Activated CD4-positive, alpha-beta T cell treated with anti-CD3 and anti-CD28 coated beads, Interleukin-2, amount 10 ng/mL, durations not matched to agents 7 days and 5 days (primary cell): ENCODE measurements around the gene NHSL1. TPM values are rescaled to one million over a fixed set of nuclear protein-coding genes. Genes with fewer than 3 reads are reported as not detected.

Experiments used
- CTCF ChIA-PET: fragments of 350-600 bp; sonication (Branson Sonifier 250); formaldehyde crosslinking; loops from one replicate; lab custom pipeline; 2021; ENCODE audit warnings: antibody characterized with exemption; lab: Charles Lee
- POLR2A ChIA-PET: fragments of 350-600 bp; sonication (Branson Sonifier 250); formaldehyde crosslinking; loops from one replicate; lab custom pipeline; 2021; ENCODE audit warnings: antibody characterized with exemption; lab: Charles Lee
- DNase-seq: peaks from one replicate; pipeline ENCODE4 v3.0.0-alpha.2; 2020
- H3K27ac Mint-ChIP-seq: one replicate; pipeline ENCODE4 v1.8.0; 2021; ENCODE audit warnings: mild to moderate bottlenecking, moderate library complexity, mixed read lengths
- H3K27me3 Mint-ChIP-seq: one replicate; pipeline ENCODE4 v1.8.0; 2021; ENCODE audit warnings: mixed read lengths
- H3K36me3 Mint-ChIP-seq: one replicate; pipeline ENCODE4 v1.8.0; 2021; ENCODE audit warnings: low read depth, mixed read lengths
- H3K4me1 Mint-ChIP-seq: one replicate; pipeline ENCODE4 v1.8.0; 2021; ENCODE audit warnings: mixed read lengths
- H3K4me3 Mint-ChIP-seq: one replicate; pipeline ENCODE4 v1.8.0; 2021; ENCODE audit warnings: mild to moderate bottlenecking, moderate library complexity, mixed read lengths
- H3K9me3 Mint-ChIP-seq: one replicate; pipeline ENCODE4 v1.8.0; 2021; ENCODE audit warnings: mixed read lengths
- total RNA-seq, 2 experiments: library from RNA; stranded (reverse); gene quantifications; one replicate each; pipeline ENCODE4 v1.2.3, GENCODE V29; 2021

NHSL1 gene
- total RNA-seq, 2 experiments from 2014 or later = 0.22 to 0.54 TPM

GRCh38 chr6:138410048-138410735 lies 89.1 kb downstream of the NHSL1 start:
- Mint-ChIP-seq H3K4me1 (peaks cover 26% of the 10 kb centered on the region), H3K36me3 (peaks cover 28% of the 10 kb centered on the region), H3K9me3 (no peaks in the 10 kb centered on the region), H3K4me3 (no peak overlapping the region), H3K27me3 (no peaks in the 10 kb centered on the region), H3K27ac (no peak overlapping the region)
- POLR2A ChIA-PET = no interaction called here
- no peak for DNase-seq
- CTCF ChIA-PET = interaction anchor here (1.4 kb wide), 1 partner anchor 242 kb away, joined by 3 read pairs; no protein-coding TSS in a partner anchor

- Mint-ChIP-seq H3K4me1 (peaks cover 31% of the 10 kb centered on the region), H3K27me3 (peaks cover 7% of the 10 kb centered on the region), H3K9me3 (no peaks in the 10 kb centered on the region), H3K36me3 (peaks cover 18% of the 10 kb centered on the region), H3K4me3 (no peak overlapping the region), H3K27ac (peak overlapping the region; percentile 26)
- POLR2A ChIA-PET = no interaction called here
- no peak for DNase-seq
- CTCF ChIA-PET = interaction anchor here (0.5 to 1.2 kb wide), 2 partner anchors 23 to 82 kb away, joined by 3 read pairs; no protein-coding TSS in a partner anchor
Measured at GRCh38 chr6:138406443-138406842, 92.9 kb downstream of the NHSL1 start.

- Mint-ChIP-seq H3K36me3 (peaks cover 18% of the 10 kb centered on the region), H3K9me3 (no peaks in the 10 kb centered on the region), H3K4me1 (peaks cover 27% of the 10 kb centered on the region), H3K4me3 (peak overlapping the region; percentile 18), H3K27ac (peak overlapping the region; percentile 26), H3K27me3 (peaks cover 9% of the 10 kb centered on the region)
- POLR2A ChIA-PET = no interaction called here
- no peak for DNase-seq
- CTCF ChIA-PET = interaction anchor here (0.5 to 0.9 kb wide), 2 partner anchors 11 to 82 kb away, joined by 3 read pairs; no protein-coding TSS in a partner anchor
Measured at GRCh38 chr6:138405816-138406413, 93.4 kb downstream of the NHSL1 start.

- CTCF ChIA-PET = interaction anchor here (0.9 to 1.1 kb wide), 2 partner anchors 9 to 40 kb away, joined by 3 read pairs; no protein-coding TSS in a partner anchor
- peaks cover 9% of the 10 kb centered on the region for H3K27me3 Mint-ChIP-seq
Measured at GRCh38 chr6:138404666-138405337, 94.5 kb downstream of the NHSL1 start.

GRCh38 chr6:138403801-138404665 lies 95.3 kb downstream of the NHSL1 start, which contains the start of gene HEBP2:
TSS of gene HEBP2 (plus strand) at chr6:138404223. CDS start at chr6:138404496, 273 bp downstream.
- peaks cover 21% of the 10 kb centered on the region for H3K4me1 Mint-ChIP-seq
- CTCF ChIA-PET = interaction anchor here (0.9 to 1.1 kb wide), 2 partner anchors 13 to 40 kb away, joined by 3 read pairs; no protein-coding TSS in a partner anchor
- H3K9me3 Mint-ChIP-seq = no peaks in the 10 kb centered on the region
- POLR2A ChIA-PET = no interaction called here
- peak within 1 kb of the TSS; percentile 75 for H3K27ac Mint-ChIP-seq
- peaks cover 9% of the 10 kb centered on the region for H3K27me3 Mint-ChIP-seq
- peak; percentile 91 for DNase-seq
- H3K36me3 Mint-ChIP-seq = peaks cover 11% of the 10 kb centered on the region
- H3K4me3 Mint-ChIP-seq = peak within 1 kb of the TSS; percentile 74

More at GRCh38 chr6:138404666-138405337, 94.5 kb downstream of the NHSL1 start:
- Mint-ChIP-seq H3K4me3 (peak overlapping the region; percentile 67), H3K27ac (peak overlapping the region; percentile 75), H3K36me3 (peaks cover 18% of the 10 kb centered on the region), H3K9me3 (no peaks in the 10 kb centered on the region), H3K4me1 (peaks cover 21% of the 10 kb centered on the region)
- DNase-seq = peak; percentile 13
- POLR2A ChIA-PET = no interaction called here

- POLR2A ChIA-PET = no interaction called here
- H3K4me1 Mint-ChIP-seq = peaks cover 21% of the 10 kb centered on the region
- H3K27me3 Mint-ChIP-seq = peaks cover 9% of the 10 kb centered on the region
- peaks cover 9% of the 10 kb centered on the region for H3K36me3 Mint-ChIP-seq
- H3K4me3 Mint-ChIP-seq = peak overlapping the region; percentile 74
- CTCF ChIA-PET = interaction anchor here (0.6 to 0.9 kb wide), 2 partner anchors 13 to 55 kb away, joined by 3 to 5 read pairs; no protein-coding TSS in a partner anchor
- H3K27ac Mint-ChIP-seq = peak overlapping the region; percentile 9
- H3K9me3 Mint-ChIP-seq = no peaks in the 10 kb centered on the region
- peak; percentile 16 for DNase-seq
Measured at GRCh38 chr6:138403324-138403800, 95.9 kb downstream of the NHSL1 start.

- Mint-ChIP-seq H3K9me3 (no peaks in the 10 kb centered on the region), H3K27me3 (peaks cover 9% of the 10 kb centered on the region), H3K4me1 (peaks cover 21% of the 10 kb centered on the region), H3K27ac (no peak overlapping the region), H3K4me3 (peak overlapping the region; percentile 74), H3K36me3 (peaks cover 6% of the 10 kb centered on the region)
- no peak for DNase-seq
- CTCF ChIA-PET = interaction anchor here (0.6 to 0.9 kb wide), 2 partner anchors 14 to 55 kb away, joined by 3 to 5 read pairs; no protein-coding TSS in a partner anchor
- POLR2A ChIA-PET = interaction anchor here (0.5 kb wide), 1 partner anchor 737 kb away, joined by 4 read pairs; no protein-coding TSS in a partner anchor
Measured at GRCh38 chr6:138402838-138403187, 96.5 kb downstream of the NHSL1 start.

- ChIA-PET CTCF (interaction anchor here (0.6 kb wide), 1 partner anchor 56 kb away, joined by 5 read pairs; no protein-coding TSS in a partner anchor), POLR2A (interaction anchor here (0.5 kb wide), 1 partner anchor 736 kb away, joined by 4 read pairs; no protein-coding TSS in a partner anchor)
- peak overlapping the region; percentile 18 for H3K4me3 Mint-ChIP-seq
- H3K27me3 Mint-ChIP-seq = peaks cover 9% of the 10 kb centered on the region
- peaks cover 21% of the 10 kb centered on the region for H3K4me1 Mint-ChIP-seq
- H3K36me3 Mint-ChIP-seq = peaks cover 6% of the 10 kb centered on the region
- no peak for DNase-seq
- H3K9me3 Mint-ChIP-seq = no peaks in the 10 kb centered on the region
- H3K27ac Mint-ChIP-seq = no peak overlapping the region
Measured at GRCh38 chr6:138401960-138402837, 97.1 kb downstream of the NHSL1 start.

- Mint-ChIP-seq H3K9me3 (no peaks in the 10 kb centered on the region), H3K4me1 (peaks cover 11% of the 10 kb centered on the region), H3K36me3 (no peaks in the 10 kb centered on the region), H3K4me3 (no peak overlapping the region), H3K27me3 (peaks cover 9% of the 10 kb centered on the region), H3K27ac (no peak overlapping the region)
- ChIA-PET CTCF (no interaction called here), POLR2A (no interaction called here)
- no peak for DNase-seq
Measured at GRCh38 chr6:138400326-138400725, 99.0 kb downstream of the NHSL1 start.

GRCh38 chr6:138397128-138398122 lies 101.9 kb downstream of the NHSL1 start:
- ChIA-PET CTCF (interaction anchor here (0.6 to 1.0 kb wide), 2 partner anchors 19 to 266 kb away, joined by 4 read pairs; no protein-coding TSS in a partner anchor), POLR2A (no interaction called here)
- no peak overlapping the region for H3K4me3 Mint-ChIP-seq

More at GRCh38 chr6:138397128-138398122, 101.9 kb downstream of the NHSL1 start:
- no peaks in the 10 kb centered on the region for H3K9me3 Mint-ChIP-seq
- peaks cover 9% of the 10 kb centered on the region for H3K27me3 Mint-ChIP-seq
- no peak overlapping the region for H3K27ac Mint-ChIP-seq
- DNase-seq = no peak
- no peaks in the 10 kb centered on the region for H3K36me3 Mint-ChIP-seq
- H3K4me1 Mint-ChIP-seq = peaks cover 3% of the 10 kb centered on the region
